HG03520 (cell line): Measurements from ENCODE around the gene ATP8A2.
"Not testable (repeated sequence)": the region's sequence is repeated elsewhere in the genome, so short reads cannot be mapped to it uniquely, and the experiment has no call there.

ENCODE experiments used
- ATAC-seq: cut with Tn5 transposase; IDR thresholded peaks from one replicate; pipeline ENCODE4 v1.9.1; 2021; ENCODE audit warnings: mild to moderate bottlenecking, moderate library complexity; ENCODE audit not compliant: unreplicated experiment

Gene ATP8A2

GRCh38 chr13:25371875-25372283 lies at the start of gene ATP8A2:
Gene ATP8A2, plus strand, starts transcription at chr13:25371974. Its CDS starts 239 bp downstream, at chr13:25372213.
- no peak for ATAC-seq

- no peak for ATAC-seq
These were observed 47.7 kb upstream of the ATP8A2 start for GRCh38 chr13:25324100-25324499.

GRCh38 chr13:25329706-25330105 lies 42.1 kb upstream of the ATP8A2 start:
- no peak for ATAC-seq

GRCh38 chr13:25330541-25330940 lies 41.2 kb upstream of the ATP8A2 start:
- no peak for ATAC-seq

GRCh38 chr13:25335856-25336255 lies 35.9 kb upstream of the ATP8A2 start:
- ATAC-seq = no peak

- ATAC-seq = no peak
These were observed 26.2 kb upstream of the ATP8A2 start for GRCh38 chr13:25345576-25345975.

GRCh38 chr13:25347151-25347550 lies 24.6 kb upstream of the ATP8A2 start:
- ATAC-seq = no peak

- ATAC-seq = no peak
These were observed 20.4 kb upstream of the ATP8A2 start for GRCh38 chr13:25351404-25351803.

- ATAC-seq = no peak
These were observed 19.5 kb upstream of the ATP8A2 start for GRCh38 chr13:25352230-25352629.

GRCh38 chr13:25352806-25353205 lies 19.0 kb upstream of the ATP8A2 start:
- ATAC-seq = no peak

- ATAC-seq = no peak
These were observed 18.4 kb upstream of the ATP8A2 start for GRCh38 chr13:25353344-25353743.

GRCh38 chr13:25354377-25354776 lies 17.4 kb upstream of the ATP8A2 start:
- ATAC-seq = no peak

- not testable (repeated sequence) for ATAC-seq
These were observed 11.3 kb upstream of the ATP8A2 start for GRCh38 chr13:25360443-25360842.

GRCh38 chr13:25365720-25366235 lies 6.0 kb upstream of the ATP8A2 start:
- no peak for ATAC-seq

- no peak for ATAC-seq
These were observed 458 bp upstream of the ATP8A2 start for GRCh38 chr13:25371158-25371874.

- no peak for ATAC-seq
These were observed 709 bp downstream of the ATP8A2 start for GRCh38 chr13:25372284-25373081.

- ATAC-seq = no peak
These were observed 4.1 kb downstream of the ATP8A2 start for GRCh38 chr13:25375727-25376358.

- no peak for ATAC-seq
These were observed 5.6 kb downstream of the ATP8A2 start for GRCh38 chr13:25377244-25377962.

- ATAC-seq = no peak
These were observed 6.8 kb downstream of the ATP8A2 start for GRCh38 chr13:25378528-25378927.

GRCh38 chr13:25379011-25379410 lies 7.2 kb downstream of the ATP8A2 start:
- no peak for ATAC-seq

- ATAC-seq = no peak
These were observed 8.3 kb downstream of the ATP8A2 start for GRCh38 chr13:25380082-25380481.
